Jurkat, Clone E6-1 (cell line): ENCODE data around the gene PDE10A.

Experiments used
- DNase-seq: peaks from one replicate; pipeline ENCODE4 v3.0.0-alpha.2; 2011; ENCODE audit warnings: low read depth, low spot score
- H3K4me3 ChIP-seq: 2 replicates; pipeline ENCODE4 v1.5.1; 2011; ENCODE audit warnings: mild to moderate bottlenecking, low read length, control low read depth, moderate library complexity

Gene PDE10A

GRCh38 chr6:165659945-165660856 lies 2.8 kb downstream of the PDE10A start:
- no peak overlapping the region for H3K4me3 ChIP-seq
- no peak for DNase-seq

- H3K4me3 ChIP-seq = no peak overlapping the region
- no peak for DNase-seq
These were observed 4.5 kb downstream of the PDE10A start for GRCh38 chr6:165658395-165659058.

- no peak overlapping the region for H3K4me3 ChIP-seq
- DNase-seq = no peak
These were observed 5.7 kb downstream of the PDE10A start for GRCh38 chr6:165657325-165657680.

DNA sequence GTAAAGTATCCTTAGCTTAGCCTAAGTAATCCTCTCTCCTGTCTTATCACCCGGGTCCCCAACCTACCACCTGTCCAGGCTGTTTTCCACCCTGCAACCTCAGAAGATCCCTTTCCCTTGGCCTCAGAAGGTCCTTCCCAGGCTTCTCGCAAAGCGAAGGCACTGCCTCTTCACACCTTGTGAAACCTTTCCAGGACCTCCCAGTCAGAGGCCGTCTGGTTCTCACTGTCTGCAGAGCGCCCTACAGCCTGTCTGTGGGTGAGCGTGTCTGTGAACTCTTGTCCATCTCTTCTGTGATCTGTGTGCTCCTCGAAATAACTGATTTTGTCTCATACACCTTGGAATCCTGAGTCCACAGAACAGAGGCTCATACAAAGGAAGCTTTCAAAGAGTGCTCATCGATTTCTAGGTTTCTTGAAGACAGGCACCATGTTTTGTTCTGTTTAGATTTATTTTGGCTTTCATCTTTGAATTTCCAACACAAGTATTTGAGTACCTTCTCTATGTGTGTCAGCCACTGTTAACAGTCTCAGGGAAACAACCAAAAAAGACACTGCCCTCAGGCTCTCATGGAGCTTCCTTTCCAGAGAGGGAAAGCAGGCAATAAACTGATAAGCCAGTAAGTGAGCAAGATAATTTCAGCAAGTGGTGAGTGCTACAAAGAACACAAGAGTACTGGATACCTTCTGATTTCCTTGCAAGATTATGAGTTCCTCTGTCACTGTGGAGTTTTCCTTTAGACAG lies 6.3 kb downstream of the PDE10A start:
- H3K4me3 ChIP-seq = no peak overlapping the region
- DNase-seq = no peak

- no peak overlapping the region for H3K4me3 ChIP-seq
- no peak for DNase-seq
These were observed 7.8 kb downstream of the PDE10A start for GRCh38 chr6:165655191-165655590.

GRCh38 chr6:165654144-165654543 lies 8.9 kb downstream of the PDE10A start:
- DNase-seq = no peak
- H3K4me3 ChIP-seq = no peak overlapping the region

DNA sequence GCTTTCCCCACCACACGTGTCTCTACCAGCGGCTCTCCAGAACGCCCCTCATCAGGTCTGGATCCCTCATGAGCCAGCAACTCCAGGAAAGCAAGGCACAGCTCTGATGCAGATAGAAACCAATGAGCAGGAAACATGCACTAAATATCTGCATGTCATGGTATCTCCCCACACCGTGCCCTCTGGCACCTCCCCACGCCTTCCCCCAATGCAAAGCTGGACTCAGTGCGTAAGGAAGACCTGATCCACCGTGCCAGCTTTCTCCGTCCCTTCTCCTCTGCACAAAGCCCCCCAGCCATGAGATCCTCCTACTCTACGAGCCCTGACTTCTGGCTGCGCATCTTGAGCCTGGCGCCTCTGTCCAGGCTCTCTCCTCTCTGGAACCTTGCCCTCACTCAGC lies 9.4 kb downstream of the PDE10A start:
- DNase-seq = no peak
- no peak overlapping the region for H3K4me3 ChIP-seq

DNA sequence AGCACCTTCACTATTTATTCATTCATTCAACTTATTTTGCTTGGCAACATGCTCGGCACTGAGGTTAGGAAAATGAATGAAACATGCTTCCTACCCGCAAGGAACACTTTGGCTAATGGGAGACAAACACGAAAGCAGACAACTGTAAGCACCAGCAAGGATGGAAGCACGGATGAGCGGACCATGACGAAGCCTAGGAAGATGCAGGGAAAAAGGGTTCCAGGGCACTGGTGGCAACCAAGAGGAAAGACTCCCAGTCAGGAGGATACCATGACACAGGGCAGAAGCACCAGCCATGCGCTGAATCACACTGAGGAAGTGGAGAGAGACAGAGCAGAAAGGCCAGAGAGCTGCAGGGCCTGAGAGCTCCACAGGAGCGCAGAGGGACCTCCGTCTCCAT lies 9.8 kb downstream of the PDE10A start:
- H3K4me3 ChIP-seq = no peak overlapping the region
- DNase-seq = no peak

DNA sequence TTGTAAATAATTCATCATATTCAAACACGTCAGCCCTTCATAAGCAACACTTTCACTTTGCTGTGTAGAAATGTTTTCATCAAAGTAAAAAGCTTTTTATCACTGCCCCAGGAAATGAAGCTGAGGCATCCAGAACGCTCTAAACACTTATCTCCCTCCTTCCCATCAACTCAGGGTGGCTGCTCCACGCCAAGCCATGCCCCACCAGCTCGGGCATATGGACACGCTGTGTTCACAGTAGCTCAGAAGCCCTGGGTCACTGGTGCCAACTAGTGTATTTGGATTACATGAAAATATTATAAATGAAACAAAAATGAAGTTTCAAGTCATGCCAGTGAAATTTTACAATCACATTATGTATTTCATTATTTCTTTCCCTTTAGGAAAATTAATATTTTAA lies 10.3 kb downstream of the PDE10A start:
- no peak for DNase-seq
- no peak overlapping the region for H3K4me3 ChIP-seq

- H3K4me3 ChIP-seq = no peak overlapping the region
- no peak for DNase-seq
These were observed 13.6 kb downstream of the PDE10A start for GRCh38 chr6:165649166-165650137.

DNA sequence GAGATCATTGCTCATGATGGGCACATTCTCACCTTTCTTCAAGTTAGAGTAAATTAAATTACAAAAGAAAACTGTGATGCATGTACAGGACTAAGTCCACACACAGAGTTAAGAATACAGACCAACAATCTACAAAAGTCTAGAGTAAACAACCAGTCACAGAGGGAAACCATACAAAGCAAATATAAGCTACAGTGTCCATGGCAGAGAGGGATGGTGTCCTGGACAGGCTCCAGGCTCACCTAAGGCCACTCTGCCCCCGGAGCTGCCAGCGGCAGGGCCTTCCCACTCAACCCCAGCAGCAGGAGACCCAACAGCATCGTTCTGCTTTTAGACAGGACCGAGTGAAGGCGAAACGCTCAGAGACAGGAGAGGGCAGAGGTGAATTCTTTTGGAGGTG lies 16.0 kb downstream of the PDE10A start:
- no peak overlapping the region for H3K4me3 ChIP-seq
- no peak for DNase-seq

GRCh38 chr6:165645919-165646318 lies 17.1 kb downstream of the PDE10A start:
- no peak for DNase-seq

DNA sequence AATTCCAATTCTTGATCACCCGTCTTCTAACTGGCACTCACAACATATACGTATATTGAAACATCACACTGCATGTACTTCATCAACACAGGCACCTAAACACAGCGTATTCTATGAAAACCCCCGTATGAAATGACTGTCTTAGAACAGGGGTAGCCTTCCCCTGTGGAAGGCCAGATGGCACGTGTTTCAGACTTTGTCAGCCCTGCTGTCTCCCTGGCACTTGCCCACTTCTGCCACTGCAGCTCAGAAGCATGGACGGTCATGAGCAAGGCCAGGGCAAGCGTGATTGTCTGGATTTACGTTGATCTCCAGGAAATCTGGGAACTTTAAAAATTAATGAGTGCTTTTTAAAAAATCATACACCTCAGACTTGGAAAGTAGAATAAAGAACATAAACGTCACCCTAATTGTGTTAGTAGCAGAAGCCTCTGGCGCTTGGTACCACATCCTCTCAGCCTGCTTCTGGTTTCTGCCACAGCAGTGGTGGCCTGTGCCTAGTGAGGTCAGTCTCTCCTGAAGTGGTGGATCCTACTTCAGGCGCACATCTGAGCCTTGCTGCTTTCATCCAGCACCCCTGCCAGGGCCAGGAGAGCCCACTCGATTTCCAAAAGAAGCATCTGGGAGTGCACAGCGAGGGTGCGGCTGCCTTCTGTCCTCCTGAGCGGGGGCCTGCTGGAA lies 18.3 kb downstream of the PDE10A start:
- no peak for DNase-seq
- H3K4me3 ChIP-seq = no peak overlapping the region

More at GRCh38 chr6:165645919-165646318, 17.1 kb downstream of the PDE10A start:
- no peak overlapping the region for H3K4me3 ChIP-seq

- no peak for DNase-seq
- no peak overlapping the region for H3K4me3 ChIP-seq
These were observed 20.0 kb downstream of the PDE10A start for GRCh38 chr6:165643015-165643414.

- H3K4me3 ChIP-seq = no peak overlapping the region
- DNase-seq = no peak
These were observed 21.3 kb downstream of the PDE10A start for GRCh38 chr6:165641672-165642156.

DNA sequence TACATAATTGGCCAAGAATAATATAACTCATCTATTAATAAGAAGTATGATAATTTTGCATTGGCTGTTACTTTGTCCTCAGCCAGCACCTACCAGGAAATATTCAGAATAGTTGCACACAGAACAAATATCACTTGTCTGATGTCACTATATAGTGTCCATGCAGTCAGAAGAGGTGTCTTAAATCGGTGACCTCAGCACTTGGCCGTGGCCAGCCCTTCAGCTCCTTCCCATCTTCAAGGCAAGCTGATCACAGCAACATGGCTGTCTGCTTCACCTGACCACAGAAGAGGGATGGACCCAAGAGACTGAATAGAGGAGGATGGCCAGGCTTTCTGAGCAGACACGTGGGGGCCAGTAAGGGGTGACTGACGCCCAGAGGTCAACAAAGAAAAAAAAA lies 22.2 kb downstream of the PDE10A start:
- DNase-seq = no peak
- H3K4me3 ChIP-seq = no peak overlapping the region

- no peak overlapping the region for H3K4me3 ChIP-seq
- DNase-seq = no peak
These were observed 24.5 kb downstream of the PDE10A start for GRCh38 chr6:165638530-165638929.

DNA sequence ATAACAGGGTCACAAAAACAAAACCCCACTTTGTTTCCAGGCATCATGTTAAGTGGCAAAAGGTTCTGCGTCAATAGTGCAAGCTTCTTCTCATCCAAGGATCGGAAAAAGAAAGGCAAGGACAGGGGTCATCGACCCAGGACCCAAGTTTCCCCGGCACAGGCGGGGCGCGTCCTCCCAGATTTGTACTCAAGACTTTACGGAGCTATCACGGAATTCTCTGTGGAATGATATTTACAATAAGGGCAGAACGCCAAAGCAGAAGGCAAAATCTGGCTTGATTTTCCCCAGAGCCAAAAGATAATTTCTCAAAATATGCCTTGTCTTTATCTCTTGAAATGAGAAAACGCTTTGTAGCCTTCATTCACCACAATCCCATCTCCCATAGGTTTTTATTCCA lies 25.5 kb downstream of the PDE10A start:
- DNase-seq = no peak

More for the DNA sequence above, 25.5 kb downstream of the PDE10A start:
- H3K4me3 ChIP-seq = no peak overlapping the region
